C4-2B (cell line): ENCODE measurements around the gene BBC3.

ENCODE experiments used
- CTCF ChIP-seq: fragments of 450-650 bp; conservative IDR thresholded peaks from 2 replicates; pipeline ENCODE4 v1.5.1; 2017; ENCODE audit warnings: mild to moderate bottlenecking
- ZFX ChIP-seq: fragments of 450-650 bp; IDR thresholded peaks from 2 replicates; pipeline ENCODE4 v1.6.1; 2017

- TF ChIP-seq CTCF = no peak
- TF ChIP-seq ZFX = no peak
Observed at GRCh38 chr19:47215581-47215980, 15.4 kb downstream of the BBC3 start.
